Hypothalamus (tissue), 51 donors: ENCODE measurements around the gene ADD1.
A peak's percentile ranks its signal among the peaks of the same experiment; 100 is the strongest.
"Not testable (repeated sequence)": the region's sequence is repeated elsewhere in the genome, so short reads cannot be mapped to it uniquely, and the experiment has no call there.

Experiments
- DNase-seq, 51 donors: peaks; one replicate each; lab custom pipeline; 2025; lab: John Stamatoyannopoulos, UW

ADD1 gene

DNA sequence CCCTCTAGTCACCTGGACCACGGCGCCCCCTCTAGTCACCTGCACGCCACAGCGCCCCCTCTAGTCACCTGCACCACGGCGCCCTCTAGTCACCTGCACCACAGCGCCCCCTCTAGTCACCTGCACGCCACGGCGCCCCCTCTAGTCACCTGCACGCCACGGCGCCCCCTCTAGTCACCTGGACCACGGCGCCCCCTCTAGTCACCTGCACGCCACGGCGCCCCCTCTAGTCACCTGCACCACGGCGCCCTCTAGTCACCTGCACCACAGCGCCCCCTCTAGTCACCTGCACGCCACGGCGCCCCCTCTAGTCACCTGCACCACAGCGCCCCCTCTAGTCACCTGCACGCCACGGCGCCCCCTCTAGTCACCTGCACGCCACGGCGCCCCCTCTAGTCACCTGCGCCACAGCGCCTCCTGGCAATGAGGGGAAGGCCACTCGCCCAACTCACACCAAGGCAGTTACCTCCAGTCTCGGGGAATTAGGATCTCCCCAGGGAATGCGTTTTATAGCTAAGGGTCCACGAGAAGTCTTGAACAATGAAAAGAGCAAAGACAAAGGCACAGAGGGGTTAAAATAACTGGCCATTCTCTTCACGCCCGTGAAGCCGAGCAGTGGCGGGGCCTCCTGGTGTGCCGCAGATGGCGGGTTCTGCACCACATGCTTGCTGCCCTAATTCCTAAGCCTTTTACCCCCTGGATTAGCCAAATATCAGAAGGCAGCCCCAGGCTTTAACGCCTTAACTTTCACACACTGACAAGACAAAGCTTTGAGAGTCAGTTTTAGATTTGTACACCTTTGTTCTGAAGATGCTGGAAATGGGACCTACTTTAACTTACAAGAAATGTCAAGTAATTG lies 111.8 kb downstream of the ADD1 start:
- not testable (repeated sequence) for DNase-seq

DNA sequence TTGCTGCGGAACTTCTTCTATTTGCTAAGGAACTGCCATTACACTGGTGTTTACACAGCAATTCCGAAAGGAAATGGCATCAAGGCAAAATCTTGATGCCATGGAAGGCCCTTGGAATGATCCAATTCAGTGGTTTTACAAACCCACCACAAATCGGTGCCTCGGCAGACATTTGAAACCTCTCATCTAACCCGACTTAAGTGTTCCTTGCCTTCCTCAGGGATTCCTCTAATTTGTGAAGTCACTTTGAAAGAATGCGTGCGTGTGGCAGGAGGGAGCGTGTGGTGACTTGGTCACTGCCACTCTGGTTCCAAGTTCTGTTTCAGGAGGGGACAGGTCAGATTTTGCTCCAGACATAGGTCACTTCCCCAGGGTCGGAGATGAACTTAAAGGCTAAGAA lies 114.8 kb downstream of the ADD1 start:
- DNase-seq = no peak

DNA sequence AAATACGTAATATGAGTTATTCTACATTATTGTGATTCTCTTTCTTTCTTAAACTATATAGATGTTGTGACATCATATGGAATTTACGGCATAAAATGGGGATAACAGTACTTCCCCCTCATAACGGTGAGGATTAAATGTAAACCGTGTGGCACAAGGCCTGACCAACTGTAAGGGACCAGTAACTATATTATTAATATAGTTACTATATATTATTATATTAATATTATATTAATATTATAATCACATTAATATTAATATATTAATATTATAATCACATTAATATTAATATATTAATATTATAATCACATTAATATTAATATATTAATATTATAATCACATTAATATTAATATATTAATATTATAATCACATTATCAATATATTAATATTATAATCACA lies 116.8 kb downstream of the ADD1 start:
- not testable (repeated sequence) for DNase-seq

DNA sequence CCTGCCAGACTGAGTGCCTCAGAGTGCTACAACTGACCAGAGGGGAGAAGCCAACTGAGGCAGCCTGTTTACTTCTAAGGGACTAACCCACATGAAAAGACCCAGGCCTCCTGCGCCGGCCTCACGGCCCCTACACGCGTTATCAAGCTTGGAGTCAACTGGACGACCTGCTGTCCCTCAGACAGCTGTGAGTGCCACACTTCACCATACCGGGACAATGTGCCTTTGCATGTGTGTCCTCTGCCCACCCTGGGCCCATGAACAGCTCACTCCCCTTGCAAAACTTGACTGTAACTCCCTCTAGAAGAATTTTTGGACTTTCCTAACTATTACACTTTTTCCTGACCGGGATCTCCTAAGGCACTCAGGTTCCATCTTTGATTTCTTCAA lies 117.8 kb downstream of the ADD1 start:
- DNase-seq = no peak

DNA sequence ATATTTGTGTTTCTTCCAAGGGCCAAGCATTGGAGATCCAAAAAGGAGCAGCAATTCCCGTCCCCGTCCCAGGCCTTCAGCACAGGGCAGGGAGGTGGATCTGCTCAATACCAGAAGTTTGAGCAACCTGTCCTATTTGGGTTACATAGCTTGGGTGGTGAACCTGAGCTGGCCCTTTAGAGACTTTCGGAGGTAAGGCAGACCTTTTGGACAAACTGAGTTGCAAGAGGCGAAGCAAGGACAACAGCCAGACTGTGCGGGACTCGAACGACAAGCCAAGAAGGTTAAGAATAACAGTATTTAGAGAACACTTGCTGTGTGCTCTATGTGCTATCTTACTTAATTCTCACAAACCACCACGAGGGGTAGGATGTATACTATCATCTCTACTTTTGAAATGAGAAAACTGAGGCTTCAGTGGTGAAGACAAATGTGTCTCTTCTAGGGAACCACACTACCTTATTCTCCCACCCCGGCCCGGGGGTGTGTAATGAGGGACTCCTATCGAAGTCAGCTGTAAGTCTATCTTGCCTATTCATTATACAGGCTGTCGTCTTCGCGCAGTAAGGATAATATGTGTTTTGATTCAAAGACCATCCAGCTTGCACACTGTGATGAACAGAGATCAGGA lies 118.3 kb downstream of the ADD1 start:
- no peak for DNase-seq

DNA sequence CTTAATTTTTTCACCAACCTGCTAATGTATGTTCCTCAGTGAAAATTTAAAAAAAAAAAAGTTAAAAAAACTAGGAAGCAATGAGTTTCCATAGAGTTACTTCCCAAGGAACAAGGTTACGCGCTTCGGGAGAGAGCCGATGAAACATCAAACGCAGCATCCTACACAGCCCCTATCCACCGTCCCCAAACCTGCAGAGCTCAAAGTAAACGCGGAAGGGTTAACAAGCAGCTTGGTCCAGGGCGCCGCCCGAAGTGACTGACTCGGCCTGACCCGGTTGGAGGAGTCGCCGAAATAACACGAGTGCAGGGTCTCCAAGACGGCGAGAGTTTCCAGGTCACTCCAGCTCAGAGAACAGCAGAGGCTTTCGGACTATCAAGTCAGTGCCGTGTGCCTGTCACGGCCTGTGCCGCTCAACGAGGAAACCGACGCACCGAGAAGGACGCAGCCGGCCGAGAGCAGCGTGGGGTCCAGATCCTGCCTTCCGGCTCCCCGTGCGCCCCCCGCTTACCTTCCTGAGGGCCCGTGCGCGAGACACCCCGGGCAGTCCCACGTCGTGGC lies 119.0 kb downstream of the ADD1 start:
- DNase-seq = peak in 20 of 51 donors; percentile 27 to 79 (median 56)

DNA sequence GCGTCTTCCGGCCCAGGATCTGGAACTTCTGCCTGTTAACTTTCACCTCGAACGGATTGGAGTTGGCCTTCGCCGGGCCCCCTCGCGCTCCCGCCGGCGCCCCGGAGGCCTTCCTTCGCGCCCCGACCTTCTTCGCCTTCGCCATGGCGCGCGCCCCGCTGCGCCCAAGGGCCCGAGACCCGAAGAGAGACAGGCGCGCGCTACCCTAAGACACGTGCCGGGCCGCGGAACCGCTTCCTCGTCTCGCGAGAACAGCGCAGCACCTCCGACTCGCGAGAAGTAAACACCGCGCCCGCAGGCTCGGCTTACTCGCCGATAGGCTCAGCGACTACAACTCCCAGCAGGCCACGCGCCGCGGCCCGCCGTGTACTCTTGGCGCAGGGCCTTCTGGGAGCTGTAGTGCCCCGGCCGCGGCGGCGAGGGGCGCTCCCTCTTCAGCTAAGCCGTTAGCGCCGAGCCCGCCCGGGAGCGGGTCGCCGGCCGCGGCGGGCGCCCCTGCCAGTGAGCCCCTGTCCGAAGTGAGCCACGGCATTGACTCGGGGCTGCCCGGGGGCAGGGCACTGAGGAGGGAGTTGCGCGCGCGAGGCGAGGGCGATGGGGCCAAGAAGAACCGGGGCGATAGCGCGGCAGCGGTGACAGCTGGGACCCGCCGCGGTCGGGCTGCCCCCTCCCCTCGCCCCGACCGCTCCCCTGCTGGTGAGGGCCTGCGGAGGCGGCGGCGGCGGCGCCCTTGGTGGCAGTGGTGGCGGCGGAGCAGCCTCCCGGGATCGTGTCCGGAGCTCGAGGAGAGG lies 119.7 kb downstream of the ADD1 start, which contains the start of the genes GRK4 and NOP14:
GRK4 (plus strand) TSS at position 397 of the 791 bp plus-strand sequence. CDS start 500 bp downstream, outside the sequence.
NOP14 (minus strand) TSS at position 232 of the 791 bp plus-strand sequence; CDS start at position 145, 87 bp downstream.
- peak; percentile 61 to 99 (median 95) for DNase-seq

DNA sequence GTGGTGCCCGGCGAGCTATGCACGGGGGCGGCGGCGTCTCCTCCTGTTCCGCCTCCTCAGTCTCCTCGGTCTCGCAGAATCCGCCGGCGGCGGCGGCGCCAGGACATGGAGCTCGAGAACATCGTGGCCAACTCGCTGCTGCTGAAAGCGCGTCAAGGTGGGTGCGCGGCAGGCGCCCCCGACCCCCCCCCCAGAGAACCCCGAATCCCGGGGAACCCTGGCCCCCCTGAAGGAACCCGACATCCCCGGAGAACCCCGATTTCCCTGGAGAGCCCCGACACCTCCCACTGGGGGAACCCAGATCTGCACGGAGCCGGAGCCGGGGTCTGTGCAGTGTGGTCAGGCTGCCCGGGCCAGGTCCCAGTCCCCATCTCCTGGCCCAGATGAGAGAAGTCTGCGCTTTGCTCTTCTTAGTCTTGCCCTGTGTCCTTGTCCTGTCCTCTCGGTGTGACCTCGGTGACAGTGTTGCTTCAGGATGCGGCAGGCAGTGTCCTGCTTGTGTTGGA lies 120.4 kb downstream of the ADD1 start:
- peak in 6 of 51 donors; percentile 31 to 70 (median 53) for DNase-seq

DNA sequence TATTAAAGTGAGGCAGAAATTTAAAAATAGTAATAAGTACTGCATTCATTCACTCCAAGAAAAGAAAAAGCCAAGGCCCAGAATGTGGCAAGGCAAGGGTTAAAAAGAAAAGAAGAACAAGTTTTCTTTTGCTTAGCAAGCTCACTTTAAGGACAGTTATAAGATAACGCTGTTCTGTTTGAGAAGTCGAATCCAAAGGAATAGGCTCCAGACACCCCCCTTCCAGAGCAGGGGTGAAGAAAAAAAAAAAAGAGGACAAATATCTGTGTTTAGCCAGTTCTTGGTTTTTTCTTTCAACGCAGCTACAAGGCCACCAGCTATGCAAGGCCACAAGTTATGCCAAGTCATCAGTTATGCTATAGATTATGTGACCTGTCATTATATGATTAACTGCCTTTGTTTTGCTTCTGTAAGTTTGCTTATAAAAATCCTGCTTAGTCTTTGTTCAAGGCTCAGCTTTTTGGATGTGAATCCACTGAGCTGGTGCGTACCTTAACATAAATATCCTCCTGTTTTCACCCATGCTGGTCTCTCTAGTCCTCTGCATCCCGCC lies 121.1 kb downstream of the ADD1 start:
- no peak for DNase-seq

DNA sequence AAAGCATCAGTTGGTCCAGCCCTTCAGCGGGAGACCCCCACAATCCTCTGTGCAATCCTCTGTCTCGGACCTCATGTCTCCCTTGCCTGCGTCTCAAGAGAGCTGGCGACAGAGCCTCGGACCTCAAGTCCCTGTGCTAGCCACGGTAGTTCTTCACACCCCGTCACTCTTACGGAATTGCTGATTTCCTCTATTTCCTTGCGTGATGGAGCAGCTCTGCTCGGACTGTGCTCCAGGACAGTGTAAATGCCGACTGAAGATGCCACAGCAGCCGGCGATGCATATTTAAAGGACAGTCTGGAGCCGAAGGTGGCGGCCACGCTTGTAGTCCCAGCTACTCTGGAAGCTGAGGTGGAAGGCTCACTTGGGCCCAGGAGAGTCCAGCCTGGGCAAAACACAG lies 121.6 kb downstream of the ADD1 start:
- DNase-seq = no peak

DNA sequence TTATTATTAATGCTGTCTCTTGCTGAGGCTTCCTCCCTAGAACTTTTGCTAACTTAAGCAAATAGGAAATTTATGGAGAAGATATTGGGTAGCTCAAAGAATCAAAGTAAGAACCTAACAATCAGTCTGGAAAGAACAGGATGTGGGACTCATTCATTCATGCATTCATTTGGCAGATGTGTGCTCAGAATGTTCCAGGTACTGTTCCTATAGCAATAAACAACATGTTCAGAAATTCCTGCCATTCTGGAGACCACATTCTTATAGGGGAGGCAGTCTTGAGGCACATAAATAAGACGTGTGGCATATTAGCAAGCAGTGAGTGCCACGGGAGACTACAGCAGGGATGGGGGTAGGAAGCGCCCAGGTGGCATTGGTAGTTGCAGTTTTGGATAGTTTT lies 124.7 kb downstream of the ADD1 start:
- no peak for DNase-seq

DNA sequence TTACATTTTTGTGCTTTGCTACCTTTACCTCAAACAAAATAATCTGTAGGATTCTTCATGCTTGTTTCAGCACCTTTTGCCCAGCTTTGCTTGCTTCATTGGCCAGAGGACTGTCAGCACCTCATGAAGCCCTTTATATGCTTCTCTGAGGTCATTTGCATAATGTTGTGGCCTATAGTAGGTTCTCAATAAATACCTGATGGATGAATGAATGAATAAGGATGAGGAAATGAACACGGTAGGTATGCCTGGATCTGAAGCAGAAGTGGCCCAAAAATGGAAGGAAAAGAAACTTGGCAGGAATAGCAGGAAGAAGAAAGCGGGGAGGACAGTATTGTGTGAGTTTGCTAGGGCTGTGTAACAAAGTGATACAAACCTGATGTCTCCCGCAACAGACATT lies 127.6 kb downstream of the ADD1 start:
- no peak for DNase-seq

DNA sequence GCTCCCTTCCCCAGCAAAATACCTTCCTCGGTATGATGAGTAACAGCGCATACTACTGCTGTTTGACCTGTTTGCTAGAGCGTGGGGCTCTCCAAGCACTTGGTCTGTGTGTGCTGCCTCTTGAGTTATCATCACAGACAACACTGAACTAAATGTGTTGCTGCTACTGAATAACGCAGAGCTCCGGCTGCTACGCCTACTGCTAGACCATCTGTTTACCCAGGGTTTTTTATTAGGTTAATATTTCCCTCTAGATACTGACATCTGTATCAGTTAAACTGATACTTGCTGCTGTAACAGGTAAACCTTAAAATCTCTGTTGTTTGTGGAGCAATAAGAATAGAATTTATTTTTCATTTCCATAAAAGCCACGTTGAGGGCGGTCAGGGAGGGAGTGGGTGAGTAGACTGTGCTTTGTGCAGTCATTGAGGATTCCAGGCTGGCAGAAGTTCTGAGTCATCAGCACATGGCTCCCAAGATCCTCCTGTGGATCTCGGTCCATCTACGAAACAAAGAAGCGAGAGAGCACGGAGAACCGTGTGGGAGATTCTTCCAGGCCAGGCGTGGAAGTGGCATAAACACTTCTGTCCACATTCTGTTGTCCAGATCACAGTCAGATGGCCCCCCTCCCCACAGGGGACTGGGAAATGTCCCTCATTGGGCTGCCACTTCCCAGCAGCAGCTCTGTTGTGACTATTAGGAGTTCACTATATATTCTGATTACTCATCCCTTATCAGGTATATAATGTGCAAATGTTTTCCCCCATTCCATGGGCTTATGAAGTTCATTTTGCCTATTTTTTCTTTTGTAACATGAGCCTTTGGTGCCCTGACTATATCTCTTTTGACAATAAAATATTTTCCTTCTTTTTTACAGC lies 133.8 kb downstream of the ADD1 start:
- DNase-seq = peak in 13 of 51 donors; percentile 4 to 51 (median 15)
